ENCODE measurements around the gene ABCF3. TPM values are rescaled to one million over a fixed set of nuclear protein-coding genes. Genes with fewer than 3 reads are reported as not detected.
"Not testable (repeated sequence)": the region's sequence is repeated elsewhere in the genome, so short reads cannot be mapped to it uniquely, and the experiment has no call there.

The ABCF3 gene, protein sequence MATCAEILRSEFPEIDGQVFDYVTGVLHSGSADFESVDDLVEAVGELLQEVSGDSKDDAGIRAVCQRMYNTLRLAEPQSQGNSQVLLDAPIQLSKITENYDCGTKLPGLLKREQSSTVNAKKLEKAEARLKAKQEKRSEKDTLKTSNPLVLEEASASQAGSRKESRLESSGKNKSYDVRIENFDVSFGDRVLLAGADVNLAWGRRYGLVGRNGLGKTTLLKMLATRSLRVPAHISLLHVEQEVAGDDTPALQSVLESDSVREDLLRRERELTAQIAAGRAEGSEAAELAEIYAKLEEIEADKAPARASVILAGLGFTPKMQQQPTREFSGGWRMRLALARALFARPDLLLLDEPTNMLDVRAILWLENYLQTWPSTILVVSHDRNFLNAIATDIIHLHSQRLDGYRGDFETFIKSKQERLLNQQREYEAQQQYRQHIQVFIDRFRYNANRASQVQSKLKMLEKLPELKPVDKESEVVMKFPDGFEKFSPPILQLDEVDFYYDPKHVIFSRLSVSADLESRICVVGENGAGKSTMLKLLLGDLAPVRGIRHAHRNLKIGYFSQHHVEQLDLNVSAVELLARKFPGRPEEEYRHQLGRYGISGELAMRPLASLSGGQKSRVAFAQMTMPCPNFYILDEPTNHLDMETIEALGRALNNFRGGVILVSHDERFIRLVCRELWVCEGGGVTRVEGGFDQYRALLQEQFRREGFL
- total RNA-seq (100 to 1,000 TPM; 126 to 128 TPM), polyA plus RNA-seq (10 to 100 TPM; 35.2 to 56.3 (median 37.6) TPM), total RNA-seq (69.1 to 100 (median 81.3) reads per million in 6 experiments)

GRCh38 chr3:184186184-184186901 lies at the start of gene ABCF3:
Gene ABCF3, plus strand, starts transcription at chr3:184186199. Its CDS starts 9 bp downstream, at chr3:184186208.
- ATAC-seq, result peak; percentile 26 to 31
- Mint-ChIP-seq H3K36me3 (peaks cover 0 to 64% (median 15%) of the 10 kb centered on the region in 3 donors), H3K9me3 (no peaks in the 10 kb centered on the region), H3K27me3 (no peaks in the 10 kb centered on the region), H3K27ac (peak within 1 kb of the TSS; percentile 89 to 99 (median 98)), H3K4me3 (peak within 1 kb of the TSS; percentile 94 to 99 (median 97)), H3K4me1 (peaks cover 22 to 54% (median 37%) of the 10 kb centered on the region in 4 donors)
- POLR2A ChIA-PET, result interaction anchor here (0.5 to 3.5 kb wide), 10 partner anchors 8 to 154 kb away, joined by 3 to 29 read pairs (median 4); partner anchors contain the start of genes EIF2B5 and PSMD2
- no peak for DNase-seq

DNA sequence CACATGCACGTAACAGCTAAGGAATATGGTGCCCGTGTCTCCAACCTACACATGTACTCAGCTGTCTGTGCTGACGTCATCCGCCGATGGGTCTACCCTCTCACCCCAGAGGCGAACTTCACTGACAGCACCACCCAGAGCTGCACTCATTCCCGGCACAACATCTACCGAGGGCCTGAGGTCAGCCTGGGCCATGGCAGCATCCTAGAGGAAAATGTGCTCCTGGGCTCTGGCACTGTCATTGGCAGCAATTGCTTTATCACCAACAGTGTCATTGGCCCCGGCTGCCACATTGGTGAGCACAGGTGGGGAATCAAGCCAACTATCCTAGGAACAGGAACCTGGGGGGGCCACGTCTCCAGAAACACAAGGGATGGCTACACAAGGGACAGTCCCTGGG lies 45.6 kb upstream of the ABCF3 start:
- ATAC-seq (no peak), DNase-seq (no peak)
- POLR2A ChIA-PET, result no interaction called here
- peak overlapping the region in 3 of 10 donors; percentile 15 to 72 (median 24) for H3K27ac Mint-ChIP-seq
- no peaks in the 10 kb centered on the region for H3K27me3 Mint-ChIP-seq
- no peaks in the 10 kb centered on the region for H3K9me3 Mint-ChIP-seq
- no peak overlapping the region for H3K4me3 Mint-ChIP-seq
- peaks cover 22 to 27% (median 26%) of the 10 kb centered on the region in 4 donors for H3K4me1 Mint-ChIP-seq
- H3K36me3 Mint-ChIP-seq, result peaks cover 0 to 75% (median 0%) of the 10 kb centered on the region in 3 donors

DNA sequence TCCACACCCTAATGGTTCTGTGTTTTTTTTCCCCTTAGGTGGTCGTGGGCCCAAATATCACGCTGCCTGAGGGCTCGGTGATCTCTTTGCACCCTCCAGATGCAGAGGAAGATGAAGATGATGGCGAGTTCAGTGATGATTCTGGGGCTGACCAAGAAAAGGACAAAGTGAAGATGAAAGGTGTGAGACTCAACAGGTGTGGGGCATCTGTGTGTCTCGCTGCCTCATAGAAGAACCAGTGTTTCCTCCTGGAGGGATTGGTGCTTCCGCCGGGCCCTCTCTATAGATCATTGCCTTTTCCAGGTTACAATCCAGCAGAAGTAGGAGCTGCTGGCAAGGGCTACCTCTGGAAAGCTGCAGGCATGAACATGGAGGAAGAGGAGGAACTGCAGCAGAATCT lies 43.8 kb upstream of the ABCF3 start:
- H3K36me3 Mint-ChIP-seq, result peaks cover 0 to 82% (median 0%) of the 10 kb centered on the region in 3 donors
- H3K4me1 Mint-ChIP-seq, result peaks cover 6 to 13% (median 10%) of the 10 kb centered on the region in 4 donors

DNA sequence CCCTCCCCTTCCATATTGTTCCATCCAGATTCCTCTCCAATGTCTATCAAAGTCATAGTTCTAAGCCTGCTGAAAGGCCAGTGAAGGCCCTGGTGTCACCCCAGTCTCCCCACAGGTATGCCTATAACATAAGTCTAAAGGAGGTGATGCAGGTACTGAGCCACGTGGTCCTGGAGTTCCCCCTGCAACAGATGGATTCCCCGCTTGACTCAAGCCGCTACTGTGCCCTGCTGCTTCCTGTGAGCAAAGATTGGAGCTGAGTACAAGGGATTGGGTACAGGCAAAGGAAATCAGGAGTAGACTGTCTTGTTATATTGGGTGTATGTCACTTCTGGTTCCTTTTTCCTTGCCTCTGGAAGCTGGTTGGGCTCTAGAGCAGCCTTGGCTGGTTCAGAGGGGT lies 42.7 kb upstream of the ABCF3 start:
- ATAC-seq (no peak), DNase-seq (no peak)
- H3K9me3 Mint-ChIP-seq, result no peaks in the 10 kb centered on the region
- POLR2A ChIA-PET, result interaction anchor here (0.6 kb wide), 1 partner anchor 109 kb away, joined by 3 read pairs; no protein-coding TSS in a partner anchor
- H3K36me3 Mint-ChIP-seq, result peaks cover 0 to 73% (median 0%) of the 10 kb centered on the region in 3 donors
- H3K27ac Mint-ChIP-seq, result peak overlapping the region in 2 of 10 donors; percentile 18 to 20
- H3K27me3 Mint-ChIP-seq, result no peaks in the 10 kb centered on the region
- H3K4me3 Mint-ChIP-seq, result no peak overlapping the region
- H3K4me1 Mint-ChIP-seq, result peaks cover 0 to 6% (median 1%) of the 10 kb centered on the region in 4 donors

More for the DNA sequence above, 43.8 kb upstream of the ABCF3 start:
- Mint-ChIP-seq H3K27ac (peak overlapping the region in 2 of 10 donors; percentile 38 to 44), H3K4me3 (no peak overlapping the region), H3K9me3 (no peaks in the 10 kb centered on the region), H3K27me3 (no peaks in the 10 kb centered on the region)
- DNase-seq (no peak), ATAC-seq (no peak)
- POLR2A ChIA-PET, result no interaction called here

GRCh38 chr3:184144505-184144904 lies 41.5 kb upstream of the ABCF3 start:
- POLR2A ChIA-PET, result interaction anchor here (1.0 to 1.7 kb wide), 5 partner anchors 9 to 540 kb away, joined by 3 to 7 read pairs (median 3); partner anchors contain the start of genes AP2M1, CLCN2, EIF2B5 and POLR2H

GRCh38 chr3:184145111-184145524 lies 40.9 kb upstream of the ABCF3 start:
- H3K4me1 Mint-ChIP-seq, result peaks cover 0 to 5% (median under 1%) of the 10 kb centered on the region in 4 donors
- ATAC-seq (peak; percentile 67 to 88), DNase-seq (peak in 4 of 10 donors; percentile 21 to 40 (median 33))
- peaks cover 0 to 60% (median 0%) of the 10 kb centered on the region in 3 donors for H3K36me3 Mint-ChIP-seq
- POLR2A ChIA-PET, result interaction anchor here (1.1 to 1.7 kb wide), 5 partner anchors 9 to 540 kb away, joined by 3 to 7 read pairs (median 3); partner anchors contain the start of genes CLCN2, EIF2B5 and POLR2H
- H3K4me3 Mint-ChIP-seq, result no peak overlapping the region
- no peaks in the 10 kb centered on the region for H3K27me3 Mint-ChIP-seq
- H3K27ac Mint-ChIP-seq, result peak overlapping the region in 3 of 10 donors; percentile 32 to 84 (median 36)
- no peaks in the 10 kb centered on the region for H3K9me3 Mint-ChIP-seq

More at GRCh38 chr3:184144505-184144904, 41.5 kb upstream of the ABCF3 start:
- no peak overlapping the region for H3K4me3 Mint-ChIP-seq
- no peaks in the 10 kb centered on the region for H3K27me3 Mint-ChIP-seq
- DNase-seq, result no peak
- peak overlapping the region in 1 of 10 donors; percentile 34 for H3K27ac Mint-ChIP-seq
- peaks cover 0 to 6% (median 1%) of the 10 kb centered on the region in 4 donors for H3K4me1 Mint-ChIP-seq
- no peak for ATAC-seq
- no peaks in the 10 kb centered on the region for H3K9me3 Mint-ChIP-seq
- H3K36me3 Mint-ChIP-seq, result peaks cover 0 to 67% (median 0%) of the 10 kb centered on the region in 3 donors

- ATAC-seq, result no peak
- Mint-ChIP-seq H3K4me1 (peaks cover 0 to 2% (median 0%) of the 10 kb centered on the region in 4 donors), H3K9me3 (no peaks in the 10 kb centered on the region), H3K4me3 (no peak overlapping the region), H3K36me3 (peaks cover 0 to 53% (median 0%) of the 10 kb centered on the region in 3 donors), H3K27me3 (no peaks in the 10 kb centered on the region), H3K27ac (peak overlapping the region in 2 of 10 donors; percentile 36 to 61)
- POLR2A ChIA-PET, result interaction anchor here (1.1 to 1.4 kb wide), 3 partner anchors 29 to 541 kb away, joined by 3 read pairs; partner anchors contain the start of gene AP2M1
- DNase-seq, result no peak
Measured at GRCh38 chr3:184145751-184146270, 40.2 kb upstream of the ABCF3 start.

DNA sequence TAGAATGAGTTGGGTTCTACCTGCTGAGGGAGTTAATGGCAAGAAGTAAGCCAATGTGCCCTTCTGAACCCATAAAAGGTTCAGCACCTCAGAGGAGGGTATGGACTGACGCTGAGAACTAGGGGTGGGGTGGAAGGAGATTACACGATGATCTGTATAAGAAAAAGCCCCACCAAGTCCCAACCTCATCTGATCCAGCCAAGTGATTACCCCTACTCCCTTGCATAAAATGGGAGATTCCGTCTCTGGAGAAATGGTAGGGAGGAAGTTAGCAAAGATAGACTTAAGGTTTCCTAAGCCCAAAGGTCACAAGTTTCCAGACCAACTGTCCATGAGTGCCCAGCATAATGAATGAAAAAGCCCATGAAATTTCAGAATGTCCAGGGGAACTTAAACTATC lies 37.9 kb upstream of the ABCF3 start:
- Mint-ChIP-seq H3K27ac (no peak overlapping the region), H3K9me3 (no peaks in the 10 kb centered on the region), H3K36me3 (peaks cover 0 to 31% (median 0%) of the 10 kb centered on the region in 3 donors), H3K27me3 (no peaks in the 10 kb centered on the region), H3K4me1 (no peaks in the 10 kb centered on the region), H3K4me3 (no peak overlapping the region)
- DNase-seq (no peak), ATAC-seq (no peak)
- POLR2A ChIA-PET, result interaction anchor here (1.0 kb wide), 1 partner anchor 14 kb away, joined by 3 read pairs; no protein-coding TSS in a partner anchor

GRCh38 chr3:184149123-184149522 lies 36.9 kb upstream of the ABCF3 start:
- ATAC-seq, result no peak
- POLR2A ChIA-PET, result interaction anchor here (0.7 to 1.0 kb wide), 2 partner anchors 15 to 112 kb away, joined by 3 to 4 read pairs; no protein-coding TSS in a partner anchor
- Mint-ChIP-seq H3K27me3 (no peaks in the 10 kb centered on the region), H3K36me3 (peaks cover 0 to 21% (median 0%) of the 10 kb centered on the region in 3 donors), H3K4me1 (peaks cover 0 to 3% (median 1%) of the 10 kb centered on the region in 4 donors), H3K27ac (no peak overlapping the region), H3K9me3 (no peaks in the 10 kb centered on the region), H3K4me3 (no peak overlapping the region)
- no peak for DNase-seq

GRCh38 chr3:184149770-184150169 lies 36.2 kb upstream of the ABCF3 start:
- not testable (repeated sequence) for ATAC-seq, H3K27me3 Mint-ChIP-seq, H3K27ac Mint-ChIP-seq, H3K9me3 Mint-ChIP-seq, H3K4me3 Mint-ChIP-seq, H3K4me1 Mint-ChIP-seq, DNase-seq
- POLR2A ChIA-PET, result interaction anchor here (0.7 kb wide), 1 partner anchor 111 kb away, joined by 4 read pairs; no protein-coding TSS in a partner anchor
- H3K36me3 Mint-ChIP-seq, result peaks cover 0 to 15% (median 0%) of the 10 kb centered on the region in 3 donors

DNA sequence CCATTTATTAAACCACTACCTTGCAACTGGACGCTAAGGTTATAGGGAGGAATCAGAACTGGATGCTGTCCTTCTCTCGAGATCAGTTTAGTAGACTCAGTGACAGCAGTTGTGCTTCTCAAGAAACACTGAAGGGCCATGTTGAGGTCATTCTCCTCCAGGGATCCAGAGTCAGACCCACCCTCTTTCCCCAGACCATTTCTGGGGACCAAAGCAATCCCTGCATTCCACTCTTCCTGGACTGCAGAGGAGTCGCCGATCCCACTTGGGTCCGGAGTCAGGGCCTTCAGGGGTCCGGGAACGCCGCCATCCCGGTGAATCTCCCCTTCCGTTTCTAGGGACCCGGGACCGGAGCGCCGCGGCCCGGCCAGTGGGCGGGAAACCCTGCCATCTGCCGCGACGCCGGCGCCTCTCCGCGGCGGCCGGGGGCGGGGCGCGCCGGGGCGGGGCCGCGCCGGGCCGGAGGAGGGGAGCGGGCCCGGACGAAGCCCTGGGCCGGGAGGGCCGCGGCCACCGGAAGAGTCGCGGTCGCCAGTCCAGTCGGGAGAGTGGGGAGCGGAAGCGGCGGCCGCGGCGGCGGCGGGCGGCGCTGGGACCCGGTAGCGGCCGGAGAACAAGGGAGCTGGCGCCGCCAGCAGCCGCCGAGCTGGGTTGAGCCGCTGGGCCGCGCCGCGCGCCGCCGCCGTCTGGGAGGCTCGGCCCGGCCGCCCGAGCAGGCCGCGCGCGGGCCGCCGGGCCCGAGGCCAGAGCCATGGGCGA lies 30.9 kb upstream of the ABCF3 start, which contains the start of gene DVL3:
DVL3 (plus strand) TSS at position 493 of the 759 bp plus-strand sequence; CDS start at position 752, 259 bp downstream.
- H3K4me3 Mint-ChIP-seq, result peak within 1 kb of the TSS; percentile 84 to 99 (median 96)
- no peaks in the 10 kb centered on the region for H3K27me3 Mint-ChIP-seq
- peak; percentile 60 to 75 for ATAC-seq
- H3K27ac Mint-ChIP-seq, result peak within 1 kb of the TSS; percentile 67 to 95 (median 88)
- H3K36me3 Mint-ChIP-seq, result no peaks in the 10 kb centered on the region
- DNase-seq, result peak in 7 of 10 donors; percentile 16 to 43 (median 31)
- H3K9me3 Mint-ChIP-seq, result no peaks in the 10 kb centered on the region
- H3K4me1 Mint-ChIP-seq, result peaks cover 15 to 35% (median 32%) of the 10 kb centered on the region in 4 donors
- POLR2A ChIA-PET, result interaction anchor here (1.2 to 1.8 kb wide), 2 partner anchors 20 to 31 kb away, joined by 4 to 18 read pairs; partner anchors contain the start of genes ABCF3 and EIF2B5

Data from naive thymus-derived CD8-positive, alpha-beta T cell (primary cell).